ENCODE measurements around the gene TGFBR3L. TPM values are rescaled to one million over a fixed set of nuclear protein-coding genes. Genes with fewer than 3 reads are reported as not detected.

Gene TGFBR3L
- total RNA-seq, 2 donors from 2014 or later: 9.9 TPM; not detected in 1

- H3K4me1 ChIP-seq: peaks cover 26% of the 10 kb centered on the region
- H3K9me3 ChIP-seq: no peaks in the 10 kb centered on the region
- no peak overlapping the region for H3K27ac ChIP-seq
- no peaks in the 10 kb centered on the region for H3K36me3 ChIP-seq (replicated peaks in 1 of 2; ENCODE audit: insufficient read depth in 1 of 2, low read depth in 2 of 2)
- no peak for ATAC-seq
- intact Hi-C loops (cut with DNase I): loop anchor here (10.0 kb wide), 1 partner anchor 45 kb away; no protein-coding TSS in a partner anchor
- no peaks in the 10 kb centered on the region for H3K27me3 ChIP-seq
- DNase-seq: no peak
- WGBS, 2 donors: 90 to 96% methylated on average over 8 to 21 of the region's 34 CpGs
- TF ChIP-seq, protein P1, sequence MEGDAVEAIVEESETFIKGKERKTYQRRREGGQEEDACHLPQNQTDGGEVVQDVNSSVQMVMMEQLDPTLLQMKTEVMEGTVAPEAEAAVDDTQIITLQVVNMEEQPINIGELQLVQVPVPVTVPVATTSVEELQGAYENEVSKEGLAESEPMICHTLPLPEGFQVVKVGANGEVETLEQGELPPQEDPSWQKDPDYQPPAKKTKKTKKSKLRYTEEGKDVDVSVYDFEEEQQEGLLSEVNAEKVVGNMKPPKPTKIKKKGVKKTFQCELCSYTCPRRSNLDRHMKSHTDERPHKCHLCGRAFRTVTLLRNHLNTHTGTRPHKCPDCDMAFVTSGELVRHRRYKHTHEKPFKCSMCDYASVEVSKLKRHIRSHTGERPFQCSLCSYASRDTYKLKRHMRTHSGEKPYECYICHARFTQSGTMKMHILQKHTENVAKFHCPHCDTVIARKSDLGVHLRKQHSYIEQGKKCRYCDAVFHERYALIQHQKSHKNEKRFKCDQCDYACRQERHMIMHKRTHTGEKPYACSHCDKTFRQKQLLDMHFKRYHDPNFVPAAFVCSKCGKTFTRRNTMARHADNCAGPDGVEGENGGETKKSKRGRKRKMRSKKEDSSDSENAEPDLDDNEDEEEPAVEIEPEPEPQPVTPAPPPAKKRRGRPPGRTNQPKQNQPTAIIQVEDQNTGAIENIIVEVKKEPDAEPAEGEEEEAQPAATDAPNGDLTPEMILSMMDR (IDR thresholded peaks at IDR 0.05): no peak
- no peak for TF ChIP-seq POLR2A (IDR thresholded peaks at IDR 0.05)
- H3K4me3 ChIP-seq: no peak overlapping the region
Observed at GRCh38 chr19:7899751-7900378, 14.8 kb upstream of the TGFBR3L start.

DNA sequence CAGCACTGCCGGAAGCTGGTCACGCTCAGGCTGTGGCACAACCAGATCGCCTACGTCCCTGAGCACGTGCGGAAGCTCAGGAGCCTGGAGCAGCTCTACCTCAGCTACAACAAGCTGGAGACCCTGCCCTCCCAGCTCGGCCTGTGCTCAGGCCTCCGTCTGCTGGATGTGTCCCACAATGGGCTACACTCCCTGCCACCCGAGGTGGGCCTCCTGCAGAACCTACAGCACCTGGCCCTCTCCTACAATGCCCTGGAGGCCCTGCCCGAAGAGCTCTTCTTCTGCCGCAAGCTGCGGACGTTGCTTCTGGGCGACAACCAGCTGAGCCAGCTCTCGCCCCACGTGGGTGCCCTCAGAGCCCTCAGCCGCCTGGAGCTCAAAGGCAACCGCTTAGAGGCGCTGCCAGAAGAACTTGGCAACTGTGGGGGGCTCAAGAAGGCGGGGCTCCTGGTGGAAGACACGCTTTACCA is 14.2 kb upstream of the TGFBR3L start:
- 81 to 91% methylated on average over 3 to 21 of the region's 21 CpGs for WGBS, 2 donors

GRCh38 chr19:7900931-7901330 is 13.7 kb upstream of the TGFBR3L start:
- 67 to 68% methylated on average over 2 to 3 of the region's 3 CpGs for WGBS, 2 donors
- ATAC-seq (no peak), DNase-seq (no peak)
- no peaks in the 10 kb centered on the region for H3K27me3 ChIP-seq
- H3K4me1 ChIP-seq: peaks cover 34% of the 10 kb centered on the region
- H3K27ac ChIP-seq: no peak overlapping the region
- TF ChIP-seq, protein P1 (IDR thresholded peaks at IDR 0.05): no peak
- no peak for TF ChIP-seq POLR2A (IDR thresholded peaks at IDR 0.05)
- H3K9me3 ChIP-seq: no peaks in the 10 kb centered on the region
- intact Hi-C loops (cut with DNase I): loop anchor here (10.0 kb wide), 1 partner anchor 46 kb away; no protein-coding TSS in a partner anchor
- no peak overlapping the region for H3K4me3 ChIP-seq
- H3K36me3 ChIP-seq (replicated peaks in 1 of 2; ENCODE audit: insufficient read depth in 1 of 2, low read depth in 2 of 2): no peaks in the 10 kb centered on the region

More for the DNA sequence above, 14.2 kb upstream of the TGFBR3L start:
- H3K27ac ChIP-seq: no peak overlapping the region
- no peak for TF ChIP-seq POLR2A (IDR thresholded peaks at IDR 0.05)
- TF ChIP-seq, protein P1 (IDR thresholded peaks at IDR 0.05): no peak
- no peak overlapping the region for H3K4me3 ChIP-seq
- intact Hi-C loops (cut with DNase I): loop anchor here (10.0 kb wide), 1 partner anchor 46 kb away; no protein-coding TSS in a partner anchor
- ATAC-seq (no peak), DNase-seq (no peak)
- H3K4me1 ChIP-seq: peaks cover 29% of the 10 kb centered on the region
- no peaks in the 10 kb centered on the region for H3K9me3 ChIP-seq
- H3K36me3 ChIP-seq (replicated peaks in 1 of 2; ENCODE audit: insufficient read depth in 1 of 2, low read depth in 2 of 2): no peaks in the 10 kb centered on the region
- no peaks in the 10 kb centered on the region for H3K27me3 ChIP-seq

- peaks cover 38% of the 10 kb centered on the region for H3K4me1 ChIP-seq
- no peak overlapping the region for H3K27ac ChIP-seq
- 86 to 90% methylated on average over 7 of the region's 7 CpGs for WGBS, 2 donors
Observed at GRCh38 chr19:7901337-7901736, 13.3 kb upstream of the TGFBR3L start.

More at GRCh38 chr19:7901337-7901736, 13.3 kb upstream of the TGFBR3L start:
- DNase-seq (no peak), ATAC-seq (no peak)
- Histone ChIP-seq H3K9me3 (no peaks in the 10 kb centered on the region), H3K36me3 (replicated peaks in 1 of 2; ENCODE audit: insufficient read depth in 1 of 2, low read depth in 2 of 2) (no peaks in the 10 kb centered on the region), H3K4me3 (no peak overlapping the region), H3K27me3 (no peaks in the 10 kb centered on the region)
- TF ChIP-seq, protein P1 (IDR thresholded peaks at IDR 0.05): no peak
- no peak for TF ChIP-seq POLR2A (IDR thresholded peaks at IDR 0.05)
- intact Hi-C loops (cut with DNase I): loop anchor here (10.0 kb wide), 1 partner anchor 47 kb away; no protein-coding TSS in a partner anchor

All from body of pancreas (tissue), 4 donors.